GM19468 (cell line): Measurements from ENCODE around the gene CSHL1.
"Not testable (repeated sequence)": the region's sequence is repeated elsewhere in the genome, so short reads cannot be mapped to it uniquely, and the experiment has no call there.

Experiments
- ATAC-seq: cut with Tn5 transposase; IDR thresholded peaks from one replicate; pipeline ENCODE4 v1.9.1; 2021; ENCODE audit warnings: mild to moderate bottlenecking, moderate library complexity, moderate number of reproducible peaks; ENCODE audit not compliant: unreplicated experiment; ENCODE audit errors: extremely low read depth

The CSHL1 gene

DNA sequence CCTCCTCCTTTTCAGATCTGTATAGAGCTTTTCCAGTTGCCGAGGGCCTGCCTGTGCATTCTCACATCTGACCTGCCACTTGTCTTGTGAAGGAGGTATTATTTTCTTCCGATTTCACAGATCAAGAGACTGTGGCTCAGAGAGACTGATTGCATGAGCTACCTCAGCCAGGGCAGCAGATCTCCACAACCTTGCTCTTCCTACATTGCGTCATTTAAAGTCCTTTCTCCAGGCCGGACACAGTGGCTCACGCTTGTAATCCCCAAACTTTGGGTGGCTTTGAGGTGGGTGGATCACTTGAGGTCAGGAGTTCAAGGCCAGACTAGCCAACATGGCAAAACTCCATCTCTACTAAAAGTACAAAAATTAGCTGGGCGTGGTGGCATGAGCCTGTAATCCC lies 9.0 kb upstream of the CSHL1 start:
- not testable (repeated sequence) for ATAC-seq

DNA sequence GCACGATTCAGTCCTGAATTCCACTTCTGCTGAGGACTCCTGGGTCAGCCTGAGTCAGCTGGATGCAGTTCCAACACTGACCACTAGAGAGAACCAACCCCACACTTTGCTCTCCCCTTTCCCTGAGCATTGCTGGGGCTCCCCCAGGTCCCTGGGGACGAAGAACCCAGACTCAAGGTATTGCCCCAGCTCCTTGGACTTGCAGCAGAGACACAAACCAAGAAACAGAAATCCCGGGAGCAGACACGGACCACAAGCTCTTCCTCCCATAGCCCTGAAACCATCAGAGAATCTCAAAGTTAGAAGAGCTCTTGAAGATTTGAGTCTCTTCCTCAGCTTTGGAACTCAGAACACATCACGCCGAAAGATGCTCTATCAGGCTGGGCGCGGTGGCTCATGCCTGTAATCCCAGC lies 8.3 kb upstream of the CSHL1 start:
- peak; percentile 27 for ATAC-seq

- not testable (repeated sequence) for ATAC-seq
These were observed 7.8 kb upstream of the CSHL1 start, which contains the start of gene GH1 for GRCh38 chr17:63918789-63919305. Gene GH1 (minus strand): TSS chr17:63918839. CDS start chr17:63918776, 63 bp downstream.

DNA sequence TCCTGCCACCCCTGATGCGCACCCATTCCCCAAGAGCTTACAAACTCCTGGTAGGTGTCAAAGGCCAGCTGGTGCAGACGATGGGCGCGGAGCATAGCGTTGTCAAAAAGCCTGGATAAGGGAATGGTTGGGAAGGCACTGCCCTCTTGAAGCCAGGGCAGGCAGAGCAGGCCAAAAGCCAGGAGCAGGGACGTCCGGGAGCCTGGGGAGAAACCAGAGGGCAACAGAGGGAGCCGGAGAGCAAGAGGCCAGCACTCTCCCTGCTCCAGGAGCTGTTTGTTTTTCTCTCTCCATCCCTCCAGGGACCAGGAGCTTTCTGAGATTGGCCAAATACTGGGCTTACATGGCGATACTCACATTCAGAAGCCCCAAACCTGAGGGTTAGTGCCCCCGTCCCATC lies 7.2 kb upstream of the CSHL1 start:
- ATAC-seq, result no peak

- no peak for ATAC-seq
These were observed 6.6 kb upstream of the CSHL1 start for GRCh38 chr17:63917646-63918045.

- not testable (repeated sequence) for ATAC-seq
These were observed 6.1 kb upstream of the CSHL1 start for GRCh38 chr17:63917206-63917605.

- no peak for ATAC-seq
These were observed 5.6 kb upstream of the CSHL1 start for GRCh38 chr17:63916566-63917185.

DNA sequence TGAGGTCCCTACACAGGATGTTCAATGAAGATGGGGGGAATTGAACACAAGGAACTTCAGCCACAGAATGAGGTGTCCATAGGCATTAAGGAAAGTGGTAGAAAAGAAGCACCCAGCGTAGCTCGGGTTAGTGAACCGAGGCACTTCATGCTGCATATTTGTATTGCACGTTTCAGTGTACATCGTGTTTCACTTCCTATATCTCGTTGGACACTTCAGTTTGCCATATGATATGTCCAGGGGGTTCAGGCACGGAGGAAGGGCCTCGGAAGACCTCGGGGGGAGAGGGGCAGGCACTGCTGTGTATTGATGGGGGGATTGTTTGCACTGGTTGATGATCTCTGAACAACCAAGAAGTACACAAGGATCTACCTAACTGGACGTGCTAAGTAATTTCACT lies 4.7 kb upstream of the CSHL1 start:
- ATAC-seq, result not testable (repeated sequence)

- no peak for ATAC-seq
These were observed 3.4 kb upstream of the CSHL1 start for GRCh38 chr17:63914471-63914870.

GRCh38 chr17:63911657-63912100 lies 621 bp upstream of the CSHL1 start:
- ATAC-seq, result no peak

DNA sequence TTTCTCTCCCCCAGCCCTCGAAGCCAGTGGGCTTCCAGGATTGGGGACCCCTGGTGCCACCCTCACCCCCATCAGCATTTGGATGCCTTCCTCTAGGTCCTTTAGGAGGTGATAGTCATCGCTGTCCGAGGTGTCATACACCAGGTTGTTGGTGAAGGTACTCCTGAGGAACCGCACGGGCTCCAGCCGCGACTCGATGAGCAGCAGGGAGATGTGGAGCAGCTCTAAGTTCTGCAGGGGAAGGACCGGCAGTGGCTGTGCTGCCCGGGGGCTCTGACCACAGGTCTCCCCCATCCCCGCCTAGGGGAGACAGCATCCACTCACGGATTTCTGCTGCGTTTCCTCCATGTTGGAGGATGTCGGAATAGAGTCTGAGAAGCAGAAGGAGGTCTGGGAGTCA lies 962 bp downstream of the CSHL1 start:
- no peak for ATAC-seq

GRCh38 chr17:63909586-63909985 lies 1.5 kb downstream of the CSHL1 start:
- ATAC-seq, result not testable (repeated sequence)

DNA sequence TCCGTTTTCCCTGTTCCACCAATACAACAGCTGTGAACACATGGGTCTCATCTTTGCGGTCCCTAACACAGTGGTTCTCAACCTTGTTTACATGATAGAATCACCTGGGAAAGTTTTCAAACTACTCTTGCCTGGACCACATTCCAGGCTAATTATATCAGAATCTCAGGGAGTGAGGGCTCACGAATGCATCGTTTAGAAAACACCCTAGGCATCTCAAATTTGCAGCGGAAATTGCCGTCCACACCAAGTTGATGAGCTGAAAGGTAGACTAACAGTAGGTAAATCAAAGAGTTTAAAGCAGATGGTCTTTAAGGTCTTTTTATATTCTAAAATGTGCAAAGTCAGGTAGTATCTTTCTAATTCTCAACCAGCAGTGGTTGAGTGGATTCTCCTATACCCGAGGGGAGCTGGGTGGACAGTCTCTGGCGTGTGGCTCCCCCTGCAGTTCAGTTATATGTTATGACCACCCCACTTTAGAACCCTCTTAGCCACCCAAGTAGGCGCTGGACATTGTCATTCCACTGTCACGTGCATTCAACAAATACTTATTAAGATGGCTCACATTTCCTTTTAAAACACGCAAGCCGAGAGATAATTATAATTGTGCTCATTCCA lies 3.8 kb downstream of the CSHL1 start:
- ATAC-seq, result not testable (repeated sequence)

- ATAC-seq, result not testable (repeated sequence)
These were observed 6.3 kb downstream of the CSHL1 start for GRCh38 chr17:63904796-63905195.

GRCh38 chr17:63903787-63904201 lies 7.3 kb downstream of the CSHL1 start:
- ATAC-seq, result not testable (repeated sequence)

GRCh38 chr17:63901971-63902370 lies 9.1 kb downstream of the CSHL1 start:
- ATAC-seq, result not testable (repeated sequence)

- ATAC-seq, result not testable (repeated sequence)
These were observed 11.9 kb downstream of the CSHL1 start for GRCh38 chr17:63898899-63899798.

DNA sequence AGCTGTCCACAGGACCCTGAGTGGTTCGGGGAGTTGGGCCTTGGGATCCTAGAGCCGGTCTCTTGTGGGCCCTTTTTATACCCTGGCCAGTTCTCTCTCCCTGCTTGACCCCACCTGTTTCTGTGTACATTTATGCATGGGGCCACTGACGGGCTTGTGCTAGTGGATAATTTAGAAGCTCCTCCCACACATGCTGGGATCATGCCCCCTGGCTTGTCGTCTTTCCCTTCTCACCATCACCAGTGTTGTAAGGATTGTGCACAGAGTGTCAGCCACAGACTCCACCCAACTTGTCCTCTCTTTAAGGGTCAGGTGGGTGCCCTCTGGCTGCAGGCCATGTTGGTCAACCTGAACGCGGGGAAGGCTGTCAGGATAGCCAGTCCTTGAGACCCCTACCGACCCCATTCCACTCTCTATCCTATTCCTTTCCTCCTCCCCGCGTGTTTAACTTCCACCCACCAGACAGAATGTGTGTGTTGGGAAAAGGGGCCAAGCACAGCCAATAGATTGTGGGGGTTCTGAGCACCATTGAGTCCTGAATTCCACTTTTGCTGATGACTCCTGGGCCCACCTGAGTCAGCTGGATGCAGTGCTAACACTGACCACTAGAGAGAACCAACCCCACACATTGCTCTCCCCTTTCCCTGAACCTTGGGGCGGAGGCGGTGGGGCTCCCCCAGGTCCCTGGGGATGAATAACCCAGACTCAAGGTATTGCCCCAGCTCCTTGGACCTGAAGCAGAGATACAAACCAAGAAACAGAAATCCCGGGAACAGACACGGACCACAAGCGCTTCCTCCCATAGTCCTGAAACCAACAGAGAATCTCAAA lies 14.3 kb downstream of the CSHL1 start, which contains the start of gene CSH1:
Gene CSH1 (minus strand): TSS at position 51 of the 831 bp plus-strand sequence. CDS start 63 bp downstream, outside the sequence.
- ATAC-seq, result not testable (repeated sequence)

DNA sequence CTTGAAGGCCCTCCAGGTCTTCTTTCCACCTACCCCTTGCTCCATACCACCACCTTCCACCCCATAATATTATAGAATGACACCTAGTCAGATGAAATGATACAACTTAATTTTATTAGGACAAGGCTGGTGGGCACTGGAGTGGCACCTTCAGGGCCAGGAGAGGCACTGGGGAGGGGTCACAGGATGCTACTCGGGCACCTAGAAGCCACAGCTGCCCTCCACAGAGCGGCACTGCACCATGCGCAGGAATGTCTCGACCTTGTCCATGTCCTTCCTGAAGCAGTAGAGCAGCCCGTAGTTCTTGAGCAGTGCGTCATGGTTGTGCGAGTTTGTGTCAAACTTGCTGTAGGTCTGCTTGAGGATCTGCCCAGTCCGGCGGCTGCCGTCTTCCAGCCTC lies 16.2 kb downstream of the CSHL1 start:
- not testable (repeated sequence) for ATAC-seq
